NCI-H146 treated with DMSO at 0.1 percent for 48 hours (cell line): ENCODE data around the gene DOCK1.
"Not testable (repeated sequence)": the region's sequence is repeated elsewhere in the genome, so short reads cannot be mapped to it uniquely, and the experiment has no call there.

Experiments used
- DNase-seq: peaks from one replicate; lab custom pipeline; 2025; ENCODE audit not compliant: unreplicated experiment; lab: John Stamatoyannopoulos, UW

Gene DOCK1

DNA sequence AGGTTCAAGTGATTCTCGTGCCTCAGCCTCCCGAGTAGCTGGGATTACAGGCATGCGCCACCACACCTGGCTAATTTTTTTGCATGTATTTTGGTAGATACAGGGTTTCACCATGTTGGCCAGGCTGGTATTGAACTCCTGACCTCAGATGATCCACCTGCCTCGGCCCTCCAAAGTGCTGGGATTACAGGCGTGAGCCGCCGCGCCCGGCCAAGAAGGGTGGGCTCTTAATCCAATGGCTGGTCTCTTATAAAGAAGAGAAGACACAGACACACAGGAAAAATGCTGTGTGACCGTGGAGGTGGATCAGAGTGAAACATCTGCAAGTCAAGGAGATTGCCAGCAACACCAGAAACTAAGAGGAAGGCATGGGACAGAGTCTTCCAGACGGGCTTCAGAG lies 394.0 kb downstream of the DOCK1 start:
- not testable (repeated sequence) for DNase-seq

DNA sequence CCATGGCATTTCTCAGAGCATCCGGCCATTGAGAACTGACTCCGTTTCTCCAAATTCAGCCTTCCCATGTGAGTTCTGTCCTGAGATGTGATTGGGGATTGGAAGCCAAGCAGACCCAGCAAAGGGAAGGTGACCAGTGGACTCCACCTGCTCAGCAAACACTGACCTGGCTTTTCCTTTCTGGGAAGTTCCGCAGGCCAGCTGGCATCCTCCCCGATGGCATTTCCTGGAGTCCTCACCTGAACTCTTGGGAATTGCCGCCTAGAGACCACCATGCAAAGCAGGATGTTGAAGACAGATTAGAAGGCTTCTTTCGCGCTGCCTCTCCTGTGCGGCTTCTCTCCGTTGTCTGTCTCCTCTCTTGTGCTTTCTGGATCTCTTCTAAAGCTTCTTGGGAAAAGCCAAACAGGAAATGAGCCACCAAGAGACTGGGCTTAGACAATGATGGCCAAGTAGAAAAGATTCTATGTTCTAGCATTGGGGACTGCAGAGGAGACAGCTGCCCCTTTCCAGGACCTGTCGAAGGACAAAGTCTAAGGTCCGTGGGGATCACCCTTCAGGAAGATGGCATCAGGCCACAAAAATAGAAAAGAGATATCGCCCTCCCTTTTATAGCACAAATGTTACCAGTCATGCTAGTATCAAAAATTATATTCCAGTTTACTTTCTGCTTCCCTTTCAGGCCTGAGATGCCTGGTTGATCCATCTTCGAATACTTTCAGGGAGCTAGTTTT lies 394.9 kb downstream of the DOCK1 start:
- DNase-seq = no peak

DNA sequence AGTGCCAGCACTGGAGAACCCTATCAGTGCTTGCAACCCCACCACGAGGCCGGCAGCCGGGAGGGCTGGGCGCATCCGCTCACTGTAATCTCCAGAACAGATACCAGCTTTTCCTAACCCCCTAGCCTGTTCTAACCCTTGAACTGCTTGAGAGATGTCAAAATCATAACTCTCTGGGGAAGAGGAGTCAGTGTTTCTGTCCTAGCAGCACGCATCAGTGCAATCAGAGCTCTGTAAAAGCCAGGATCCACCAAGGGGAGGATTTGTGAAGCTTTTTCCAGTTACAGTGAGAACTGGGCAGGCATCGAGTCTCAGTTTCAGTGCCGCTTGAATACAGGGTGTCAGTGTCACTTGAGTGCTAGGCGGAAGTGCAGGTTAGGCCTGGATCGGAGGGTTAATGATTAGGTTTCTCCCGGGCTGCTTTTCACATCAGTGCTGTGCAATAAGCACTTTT lies 395.7 kb downstream of the DOCK1 start:
- DNase-seq = no peak

DNA sequence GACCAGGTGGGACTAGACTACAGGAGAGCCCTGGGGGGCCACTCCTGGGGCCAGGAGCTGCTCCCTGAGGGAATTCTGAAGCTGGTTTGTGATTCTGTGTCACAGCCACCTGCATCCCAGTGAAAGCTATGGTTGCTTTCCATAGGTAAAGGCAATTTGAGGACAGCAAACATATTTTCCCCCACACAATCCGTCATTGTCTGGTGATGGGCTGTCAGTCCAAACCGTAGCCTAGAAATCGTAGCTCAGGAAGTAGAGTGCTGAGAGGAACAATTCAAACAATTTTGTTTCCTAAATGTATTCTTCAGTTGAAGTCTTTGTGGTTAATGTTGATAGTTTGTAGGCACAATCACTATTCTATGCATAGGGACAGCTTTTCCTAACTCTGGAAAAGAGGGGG lies 397.1 kb downstream of the DOCK1 start:
- DNase-seq = peak; percentile 78

DNA sequence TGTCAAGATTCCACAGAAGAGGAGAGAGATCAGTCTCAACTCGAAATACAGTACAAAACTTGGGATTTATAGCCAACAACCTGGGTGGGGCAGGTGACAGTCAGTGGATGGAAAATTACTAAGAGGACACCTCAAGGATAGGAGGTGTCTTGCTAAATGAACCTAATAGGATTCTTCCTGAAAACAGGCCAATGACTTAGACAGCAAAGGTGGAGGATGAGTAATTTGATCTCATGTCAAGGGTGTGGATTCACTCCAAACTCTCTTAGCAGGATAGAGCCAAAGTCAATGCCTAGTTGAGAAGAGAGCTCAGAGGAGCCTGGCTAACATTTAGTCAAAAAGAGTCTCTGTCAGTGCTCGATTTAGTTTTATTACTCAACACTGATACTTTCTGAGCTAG lies 397.9 kb downstream of the DOCK1 start:
- peak; percentile 19 for DNase-seq

DNA sequence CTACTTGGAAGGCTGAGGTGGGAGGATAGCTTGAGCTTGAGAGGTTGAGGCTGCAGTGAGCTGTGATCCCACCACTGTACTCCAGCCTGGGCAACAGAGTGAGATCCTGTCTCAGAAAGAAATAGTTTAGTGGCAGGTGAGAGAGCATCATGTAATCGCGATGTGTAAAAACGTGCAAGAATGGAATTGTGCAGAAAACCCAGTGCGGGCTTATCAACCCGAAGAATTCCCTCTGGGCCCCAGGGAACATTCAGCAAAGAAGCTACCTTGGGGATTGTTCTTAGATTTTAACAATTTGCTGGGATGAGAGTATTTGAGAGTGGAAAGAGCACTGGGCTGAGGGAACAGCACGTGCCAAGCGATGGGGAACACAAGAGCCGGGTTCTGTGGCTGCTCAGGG lies 398.5 kb downstream of the DOCK1 start:
- DNase-seq = no peak

DNA sequence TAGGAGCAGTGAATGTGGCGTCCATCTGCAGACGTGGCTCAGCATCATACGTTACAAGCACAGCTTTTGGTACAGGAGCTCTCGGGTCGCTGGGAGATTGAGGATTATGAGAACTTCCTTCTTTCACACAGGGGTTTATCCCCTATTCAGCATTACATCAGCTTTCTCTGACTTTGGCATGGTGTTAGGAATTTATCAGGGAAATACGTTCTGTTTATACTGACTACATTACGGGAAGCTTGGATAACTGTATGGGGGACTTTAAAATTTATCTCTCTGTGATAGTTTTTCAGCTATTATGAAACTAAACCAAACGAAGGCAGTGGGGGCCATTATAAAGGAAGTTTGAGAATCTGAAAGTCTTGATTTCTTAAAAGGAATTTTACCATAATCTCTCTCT lies 401.3 kb downstream of the DOCK1 start:
- DNase-seq = no peak

DNA sequence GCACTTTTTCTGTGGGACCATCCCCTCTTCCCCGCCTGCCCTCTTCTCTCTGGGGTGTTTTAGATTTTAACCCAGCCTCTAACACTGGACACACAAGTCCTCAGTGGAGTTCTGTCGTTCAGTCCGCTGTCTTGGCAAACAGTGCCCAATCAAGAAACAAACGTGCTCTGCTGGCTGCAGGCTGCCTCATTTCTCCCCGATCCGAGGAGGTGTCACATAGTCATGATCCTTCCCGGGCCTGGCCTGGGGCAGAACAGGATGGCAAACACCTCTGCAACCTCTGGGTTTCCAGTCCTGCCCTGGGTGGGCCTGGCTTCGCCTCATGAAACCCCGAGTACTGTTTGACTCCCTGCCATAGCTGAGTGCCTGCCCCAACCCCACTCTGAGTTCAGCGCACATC lies 402.1 kb downstream of the DOCK1 start:
- DNase-seq = no peak

DNA sequence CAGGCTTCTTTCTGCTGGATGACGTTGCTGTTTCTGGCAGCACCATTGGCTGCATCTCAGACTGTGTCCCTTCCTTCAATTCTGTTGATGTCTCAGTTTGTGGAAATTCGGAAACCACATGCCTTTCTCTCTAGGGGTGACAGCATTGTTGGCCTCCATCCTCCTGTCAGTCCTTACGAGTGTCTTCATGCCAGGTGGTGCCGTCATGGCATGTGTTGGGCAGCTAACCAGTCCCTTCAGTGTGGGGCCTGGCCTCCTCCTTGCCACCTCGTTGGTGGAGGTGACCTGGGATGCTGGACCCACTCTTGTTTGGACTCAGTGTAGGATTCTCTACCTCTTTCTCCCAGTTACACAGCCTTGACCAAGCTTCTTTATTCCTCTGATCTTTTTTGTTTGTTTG lies 402.8 kb downstream of the DOCK1 start:
- no peak for DNase-seq

DNA sequence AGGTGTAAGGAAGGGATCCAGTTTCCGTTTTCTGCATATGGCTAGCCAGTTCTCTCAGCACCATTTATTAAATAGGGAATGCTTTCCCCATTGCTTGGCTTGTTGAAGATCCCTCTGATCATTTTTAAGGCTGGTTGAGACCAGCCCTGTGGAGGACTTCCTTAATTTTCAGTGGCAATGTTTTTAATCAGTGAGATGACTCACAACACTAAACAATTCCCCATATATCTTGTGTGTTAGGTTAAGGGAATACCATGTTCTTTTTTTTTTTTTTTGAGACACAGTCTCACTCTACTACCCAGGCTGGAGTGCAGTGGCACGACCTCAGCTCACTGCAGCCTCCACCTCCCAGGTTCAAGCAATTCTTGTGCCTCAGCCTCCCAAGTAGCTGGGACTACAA lies 404.4 kb downstream of the DOCK1 start:
- not testable (repeated sequence) for DNase-seq

DNA sequence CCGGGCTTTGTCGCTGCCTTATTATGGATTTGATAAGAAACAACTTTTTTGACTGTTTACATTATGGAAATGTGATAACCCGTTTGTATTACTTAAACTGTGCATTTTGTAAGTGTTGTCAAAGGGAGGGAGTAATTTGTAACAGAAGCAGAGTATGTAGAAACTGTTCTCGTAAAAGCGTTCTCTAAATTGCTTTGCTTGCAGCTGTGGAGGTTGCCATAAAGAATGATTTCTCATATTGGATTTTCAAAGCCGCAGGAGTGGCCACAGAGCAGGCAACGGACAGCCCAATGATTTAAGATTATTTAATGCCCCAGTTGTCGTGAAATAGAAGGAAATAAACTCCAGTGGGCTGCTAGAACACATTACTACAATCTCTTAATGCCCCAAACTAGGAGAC lies 405.2 kb downstream of the DOCK1 start:
- no peak for DNase-seq

DNA sequence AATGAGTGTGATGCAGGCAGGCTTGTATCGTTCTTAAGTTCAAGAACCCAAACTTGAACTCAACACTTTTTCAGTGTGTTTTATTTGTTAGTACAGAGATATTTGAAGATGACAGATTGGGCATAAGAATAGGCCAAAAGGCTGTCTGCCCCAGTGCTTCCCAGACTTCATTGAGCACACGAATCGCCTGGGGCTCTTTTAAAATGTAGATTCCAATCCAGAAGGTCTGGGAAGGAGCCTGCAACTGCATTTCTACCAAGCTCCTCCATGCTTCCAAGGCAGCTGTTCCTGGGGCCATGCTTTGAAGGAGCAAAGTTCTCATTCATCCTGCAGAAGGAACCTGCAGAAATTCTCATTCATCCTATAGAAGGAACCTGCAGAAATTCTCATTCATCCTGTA lies 405.7 kb downstream of the DOCK1 start:
- no peak for DNase-seq

DNA sequence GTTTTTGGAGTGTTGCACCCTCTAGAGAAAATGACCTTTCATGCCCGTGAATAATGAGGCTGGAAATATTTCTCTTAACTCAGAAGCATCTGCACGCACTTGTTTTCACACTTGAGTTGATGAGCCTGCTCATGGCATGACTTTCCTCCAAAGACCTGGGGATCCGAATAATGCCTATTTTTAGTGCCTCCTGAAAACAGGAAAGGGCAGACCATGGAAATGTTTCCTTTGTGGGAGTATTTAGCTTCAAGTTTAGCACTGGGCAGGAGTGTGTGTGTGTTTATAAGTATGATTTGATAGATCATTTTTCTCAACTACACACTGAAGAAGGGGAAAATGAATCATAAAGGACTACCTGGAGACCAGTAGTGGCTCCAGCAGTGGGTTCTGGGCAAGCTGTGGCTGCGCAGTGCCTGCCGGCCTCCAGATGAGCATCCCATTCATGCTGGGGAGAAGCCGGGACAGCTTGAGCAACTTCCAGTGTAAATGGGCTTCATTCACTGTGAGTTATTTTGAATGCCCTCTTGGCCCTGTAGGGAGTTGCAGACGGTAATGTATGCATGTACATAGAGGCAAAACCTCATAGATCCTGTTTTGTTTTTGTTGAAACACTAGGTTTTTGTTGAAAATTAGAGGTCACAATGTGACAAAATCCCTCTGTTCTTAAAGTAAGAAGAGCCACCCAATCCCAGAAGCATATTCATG lies 408.9 kb downstream of the DOCK1 start:
- no peak for DNase-seq

DNA sequence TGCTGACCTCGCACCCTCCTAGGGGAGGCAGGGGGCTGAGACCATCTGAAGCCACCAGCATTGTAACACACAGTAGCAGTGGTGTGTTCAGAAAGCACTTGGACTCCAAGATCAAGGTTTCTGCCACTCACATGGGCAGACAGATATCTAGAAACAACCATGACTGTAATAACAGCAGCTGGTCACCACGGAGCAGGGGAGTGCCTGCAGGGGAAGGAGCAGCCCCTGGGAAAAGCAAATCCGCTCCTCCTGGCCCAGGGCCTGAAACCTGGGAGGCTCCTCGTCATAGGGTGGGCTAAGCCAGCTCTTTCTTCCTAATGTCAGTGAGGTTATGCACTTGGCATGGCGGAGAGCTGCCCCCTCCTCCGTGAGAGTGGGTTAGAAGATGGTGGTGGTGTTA lies 409.6 kb downstream of the DOCK1 start:
- DNase-seq = no peak

DNA sequence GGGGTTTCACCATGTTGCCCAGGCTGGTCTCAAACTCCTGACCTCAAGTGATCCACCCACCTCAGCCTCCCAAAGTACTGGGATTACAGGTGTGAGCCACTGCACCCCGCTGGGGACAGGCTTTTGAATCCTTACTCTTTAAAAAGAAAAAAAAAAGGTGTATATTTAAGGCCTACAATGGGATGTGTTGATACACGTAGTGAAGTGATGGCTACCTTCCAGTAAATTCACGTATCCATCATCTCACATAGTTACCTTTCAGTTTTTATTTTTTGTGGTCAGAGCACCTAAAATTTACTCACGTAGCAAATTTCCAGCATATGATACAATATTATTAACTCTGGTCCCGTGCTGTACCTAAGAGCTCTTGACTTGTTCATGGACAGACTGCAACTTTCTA lies 410.7 kb downstream of the DOCK1 start:
- no peak for DNase-seq

DNA sequence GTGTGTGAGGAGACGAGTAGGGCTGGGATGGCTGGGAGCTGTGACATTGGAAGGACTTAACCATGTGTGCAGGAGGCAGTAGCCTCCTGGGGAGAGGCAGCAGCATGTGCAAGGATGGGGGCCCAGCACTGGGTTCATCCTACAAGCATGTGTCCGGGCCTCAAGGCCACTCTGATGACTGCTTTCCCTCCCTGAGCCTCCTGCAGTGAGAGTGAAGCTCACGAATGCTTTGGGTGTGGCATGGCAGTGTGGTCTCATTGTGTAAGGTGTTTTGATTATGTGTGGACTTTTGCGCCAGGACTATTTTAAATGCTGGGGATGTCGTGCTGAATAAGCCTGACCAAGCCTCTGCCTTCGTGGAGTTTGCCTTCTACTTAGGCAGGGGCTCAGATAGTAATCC lies 413.2 kb downstream of the DOCK1 start:
- no peak for DNase-seq

DNA sequence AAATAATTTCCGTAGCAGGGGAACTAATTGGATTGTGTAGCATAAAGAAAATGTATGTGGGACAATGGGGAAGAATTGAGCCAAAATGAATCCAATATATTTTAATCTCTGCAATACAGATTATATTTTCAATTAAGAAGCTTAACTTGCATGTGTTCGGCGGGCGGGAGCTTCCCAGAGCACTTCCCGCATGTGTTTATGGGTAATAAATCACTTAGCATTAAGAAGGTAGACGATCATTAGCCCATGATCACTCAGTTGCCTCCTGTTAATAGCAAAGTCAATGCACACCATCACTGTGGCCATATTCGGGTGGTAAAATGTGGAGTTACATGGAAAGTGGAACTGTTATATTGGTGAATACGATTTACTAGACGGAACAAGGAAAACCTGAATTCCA lies 414.0 kb downstream of the DOCK1 start:
- no peak for DNase-seq

DNA sequence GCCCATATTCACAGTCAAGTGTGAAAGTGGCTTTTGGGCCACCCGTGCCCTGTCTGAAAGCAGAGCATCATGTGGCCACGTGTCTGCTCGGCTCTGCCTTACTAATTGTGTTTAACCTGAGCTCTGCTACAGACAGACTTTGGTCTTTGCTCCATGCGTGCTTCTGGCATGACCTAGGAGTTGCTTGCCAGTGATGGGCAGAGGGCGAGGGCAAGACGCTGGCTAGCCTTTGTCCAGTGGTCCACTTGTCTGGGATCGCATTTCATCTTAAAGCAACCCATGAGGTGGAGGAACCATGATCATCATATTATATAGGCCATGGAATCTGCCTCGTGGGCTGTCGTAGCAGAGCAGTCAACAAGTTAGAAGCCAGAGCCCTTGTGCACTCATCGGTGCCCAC lies 414.5 kb downstream of the DOCK1 start:
- no peak for DNase-seq

DNA sequence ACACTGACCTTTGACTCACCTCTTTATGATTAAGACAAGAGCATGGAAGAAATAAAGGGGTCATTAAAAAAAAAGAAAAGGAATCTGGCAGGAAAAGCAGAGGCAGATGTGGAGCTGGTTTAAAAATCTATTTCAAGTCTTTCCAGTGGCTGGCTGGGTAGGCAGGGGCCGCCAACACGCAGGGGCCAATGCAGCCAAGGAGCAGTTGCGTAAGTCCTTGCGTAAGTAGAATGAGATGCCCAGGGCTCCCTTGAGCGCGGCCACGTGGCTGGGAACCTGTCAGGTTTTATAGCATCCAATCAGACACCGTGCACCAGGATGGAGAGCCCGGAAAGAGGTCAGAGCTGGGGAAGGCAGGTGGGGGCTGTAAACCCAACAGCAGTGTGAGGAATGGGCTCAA lies 414.9 kb downstream of the DOCK1 start:
- no peak for DNase-seq

DNA sequence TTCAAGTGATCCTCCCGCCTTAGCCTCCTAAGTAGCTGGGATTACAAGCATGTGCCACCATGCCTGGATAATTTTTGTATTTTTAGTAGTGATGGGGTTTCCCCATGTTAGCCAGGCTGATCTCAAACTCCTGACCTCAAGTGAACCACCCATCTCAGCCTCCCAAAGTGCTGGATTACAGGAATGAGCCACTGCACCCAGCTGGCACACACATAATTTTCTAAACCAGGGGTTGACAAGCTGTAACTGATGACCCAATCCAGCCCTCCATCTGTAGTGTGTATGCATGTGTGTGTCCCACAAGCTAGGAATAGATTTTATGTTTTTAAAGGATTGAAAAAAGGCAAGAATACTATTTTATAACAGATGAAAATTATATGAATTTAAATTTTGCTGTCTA lies 417.1 kb downstream of the DOCK1 start:
- no peak for DNase-seq

DNA sequence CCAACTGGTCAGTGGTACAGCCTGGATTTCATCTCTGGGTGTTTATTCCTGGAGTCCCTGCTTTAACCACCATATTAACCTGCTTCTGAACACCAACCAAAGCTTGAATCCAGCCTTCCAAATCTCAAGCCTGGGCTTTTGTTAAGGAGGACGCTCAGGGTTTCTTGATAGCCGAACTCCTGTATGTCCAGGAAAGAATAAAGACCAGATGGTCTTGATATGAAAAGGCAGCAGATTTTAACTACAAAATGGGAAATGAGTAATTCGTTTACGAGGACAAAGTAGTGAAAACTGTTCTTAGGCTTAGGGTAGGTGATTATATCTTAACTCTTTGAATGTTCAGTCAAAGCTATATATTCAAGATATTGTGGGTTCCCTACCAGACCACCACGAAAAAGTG lies 420.3 kb downstream of the DOCK1 start:
- DNase-seq = no peak

DNA sequence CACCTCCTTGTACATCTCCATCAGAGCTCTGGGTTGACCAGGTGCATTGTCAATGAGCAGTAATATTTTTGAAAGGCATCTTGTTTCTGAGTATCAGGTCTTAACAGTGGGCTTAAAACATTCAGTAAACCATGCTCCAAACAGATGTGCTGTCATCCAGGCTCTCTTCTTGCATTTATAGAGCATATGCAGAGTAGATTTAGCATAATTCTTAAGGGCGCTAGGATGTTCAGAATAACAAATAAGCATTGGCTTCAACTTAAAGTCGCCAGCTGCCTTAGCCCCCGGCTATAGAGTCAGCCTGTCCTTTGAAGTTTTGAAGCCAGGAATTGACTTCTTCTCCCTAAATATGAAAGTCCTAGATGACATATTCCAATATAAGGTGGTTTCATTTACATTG lies 421.7 kb downstream of the DOCK1 start:
- no peak for DNase-seq

DNA sequence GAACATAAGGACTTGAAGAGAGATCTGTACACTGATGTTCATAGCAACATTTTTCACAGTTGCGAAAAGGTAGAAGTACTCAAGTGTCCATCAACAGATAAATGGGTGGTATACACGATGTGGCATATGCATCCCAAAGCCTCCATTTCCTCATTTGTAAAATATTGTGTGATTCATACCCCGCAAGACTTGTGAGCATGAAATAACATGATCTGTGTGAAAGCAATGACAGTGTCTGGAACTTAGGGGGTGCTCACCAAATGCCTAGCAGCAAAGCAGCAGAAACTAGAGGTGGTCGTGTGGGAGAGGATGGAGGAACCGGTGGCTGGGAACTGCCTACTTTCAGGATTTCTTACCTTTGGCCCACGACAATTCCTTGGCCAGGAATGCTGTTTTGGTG lies 426.5 kb downstream of the DOCK1 start:
- no peak for DNase-seq
